Smooth muscle cell (in vitro differentiated cells): ENCODE data around the gene GREB1. TPM values are rescaled to one million over a fixed set of nuclear protein-coding genes. Genes with fewer than 3 reads are reported as not detected.

ENCODE experiments used
- DNase-seq: peaks from one replicate; lab custom pipeline; 2025; ENCODE audit not compliant: unreplicated experiment; lab: John Stamatoyannopoulos, UW
- H2AFZ ChIP-seq: fragments of 200-600 bp; sonication (generic); 2 replicates; pipeline ENCODE4 v1.6.0; 2016; ENCODE audit warnings: antibody characterized with exemption, low read depth, mild to moderate bottlenecking
- H3F3A ChIP-seq: fragments of 200-600 bp; sonication (generic); 2 replicates; pipeline ENCODE4 v1.6.0; 2017; ENCODE audit warnings: antibody characterized with exemption, low read depth
- H3K27ac ChIP-seq: fragments of 200-600 bp; sonication (generic); 2 replicates; pipeline ENCODE4 v1.5.1; 2016; ENCODE audit warnings: low read depth, mild to moderate bottlenecking
- H3K27me3 ChIP-seq: fragments of 200-600 bp; sonication (generic); 2 replicates; pipeline ENCODE4 v1.6.1; 2016; ENCODE audit warnings: low read depth, mild to moderate bottlenecking
- H3K36me3 ChIP-seq: fragments of 200-600 bp; sonication (generic); 2 replicates; pipeline ENCODE4 v1.5.1; 2016; ENCODE audit warnings: low read depth
- H3K4me1 ChIP-seq: fragments of 200-600 bp; sonication (generic); 2 replicates; pipeline ENCODE4 v1.5.1; 2016; ENCODE audit warnings: low read depth
- H3K4me2 ChIP-seq: fragments of 200-600 bp; sonication (generic); 2 replicates; pipeline ENCODE4 v1.6.0; 2016; ENCODE audit warnings: mild to moderate bottlenecking
- H3K4me3 ChIP-seq: fragments of 200-600 bp; sonication (generic); 2 replicates; pipeline ENCODE4 v1.5.1; 2016; ENCODE audit warnings: mild to moderate bottlenecking
- H3K79me2 ChIP-seq: fragments of 200-600 bp; sonication (generic); 2 replicates; pipeline ENCODE4 v1.6.0; 2016; ENCODE audit warnings: low read depth, mild to moderate bottlenecking
- H3K9ac ChIP-seq: fragments of 200-600 bp; sonication (generic); 2 replicates; pipeline ENCODE4 v1.6.0; 2016; ENCODE audit warnings: low read depth
- H3K9me3 ChIP-seq: fragments of 200-600 bp; sonication (generic); replicated peaks from 2 replicates; pipeline ENCODE4 v1.5.1; 2016; ENCODE audit warnings: low read depth
- H4K20me1 ChIP-seq: fragments of 200-600 bp; sonication (generic); 2 replicates; pipeline ENCODE4 v1.6.0; 2016; ENCODE audit warnings: low read depth
- CTCF ChIP-seq: fragments of 200-600 bp; sonication (generic); IDR thresholded peaks from 2 replicates; pipeline ENCODE4 v1.5.1; 2017; ENCODE audit warnings: borderline replicate concordance, mild to moderate bottlenecking, antibody characterized with exemption; ENCODE audit not compliant: insufficient read depth, poor library complexity, severe bottlenecking
- WGBS: methylation state at CpG from one replicate; pipeline ENCODE4 v1.1.7; 2016; ENCODE audit warnings: low lambda C conversion rate; 5-methylcytosine and 5-hydroxymethylcytosine counted together
- polyA plus RNA-seq: library from polyadenylated mRNA; unstranded; fragments of >200 nt; fragmentation: Nextera tagmentation; extraction: Ambion mirVana; gene quantifications from 2 replicates; pipeline ENCODE4 v1.2.1, GENCODE V29; 2016
- total RNA-seq: library from RNA; depleted of rRNA; stranded (reverse); fragments of >200 nt; gene quantifications from 2 replicates; pipeline ENCODE4 v1.2.3, GENCODE V29; 2014

Gene GREB1
- total and polyA plus RNA-seq, 2 experiments from 2014 or later = 1.7 to 4.3 TPM

GRCh38 chr2:11602563-11603204, 68.8 kb downstream of the GREB1 start:
- Histone ChIP-seq H3K27ac (no peak overlapping the region), H4K20me1 (no peaks in the 10 kb centered on the region), H3F3A (no peaks in the 10 kb centered on the region), H3K4me3 (no peak overlapping the region), H3K4me1 (no peaks in the 10 kb centered on the region), H3K9me3 (no peaks in the 10 kb centered on the region), H3K9ac (no peak overlapping the region), H2AFZ (no peak overlapping the region), H3K36me3 (no peaks in the 10 kb centered on the region), H3K4me2 (no peak overlapping the region), H3K79me2 (no peaks in the 10 kb centered on the region), H3K27me3 (no peaks in the 10 kb centered on the region)
- DNase-seq = no peak
- no peak for TF ChIP-seq CTCF
- 88% methylated on average over 7 of the region's 7 CpGs for WGBS

- Histone ChIP-seq H3K79me2 (no peaks in the 10 kb centered on the region), H3K9ac (no peak overlapping the region)
Observed at GRCh38 chr2:11610624-11611242, 76.9 kb downstream of the GREB1 start.

GRCh38 chr2:11611251-11611650, 77.4 kb downstream of the GREB1 start:
- no peak overlapping the region for H3K9ac ChIP-seq
- H3K4me3 ChIP-seq = no peak overlapping the region
- no peaks in the 10 kb centered on the region for H3K4me1 ChIP-seq
- no peaks in the 10 kb centered on the region for H3F3A ChIP-seq
- no peak for TF ChIP-seq CTCF
- H3K27me3 ChIP-seq = no peaks in the 10 kb centered on the region
- no peaks in the 10 kb centered on the region for H3K9me3 ChIP-seq
- H3K4me2 ChIP-seq = no peak overlapping the region
- H3K79me2 ChIP-seq = no peaks in the 10 kb centered on the region
- WGBS = 98% methylated on average over 5 of the region's 5 CpGs
- H4K20me1 ChIP-seq = no peaks in the 10 kb centered on the region
- H3K36me3 ChIP-seq = no peaks in the 10 kb centered on the region
- no peak overlapping the region for H3K27ac ChIP-seq
- DNase-seq = no peak
- H2AFZ ChIP-seq = no peak overlapping the region

More at GRCh38 chr2:11610624-11611242, 76.9 kb downstream of the GREB1 start:
- 95% methylated on average over 33 of the region's 38 CpGs for WGBS
- Histone ChIP-seq H3K27ac (no peak overlapping the region), H3K4me1 (no peaks in the 10 kb centered on the region), H3K36me3 (no peaks in the 10 kb centered on the region), H3K4me2 (no peak overlapping the region), H3K9me3 (no peaks in the 10 kb centered on the region), H3F3A (no peaks in the 10 kb centered on the region), H3K4me3 (no peak overlapping the region), H3K27me3 (no peaks in the 10 kb centered on the region), H4K20me1 (no peaks in the 10 kb centered on the region), H2AFZ (no peak overlapping the region)
- DNase-seq = no peak
- TF ChIP-seq CTCF = no peak
